MCF 10A (cell line): Measurements from ENCODE around the gene TTC16. TPM values are rescaled to one million over a fixed set of nuclear protein-coding genes. Genes with fewer than 3 reads are reported as not detected.

ENCODE experiments used
- BruUV-seq: library from RNA; stranded (reverse); fragments of 400-500 nt; replicated peaks from 2 replicates; lab custom pipeline; 2021; lab: Mats Ljungman, UMichigan
- CTCF ChIA-PET: fragments of 300-600 bp; sonication (Branson Sonifier 250); formaldehyde crosslinking; extraction: SDS; loops from one replicate; lab custom pipeline; 2021; ENCODE audit warnings: antibody characterized with exemption, inconsistent platforms; lab: Yijun Ruan, JAX
- POLR2A ChIA-PET: fragments of 300-600, 350-650 bp; sonication (Branson Sonifier 250); formaldehyde crosslinking; extraction: SDS; loops from one replicate; lab custom pipeline; 2020; ENCODE audit warnings: antibody characterized with exemption, inconsistent platforms; lab: Yijun Ruan, JAX
- DNase-seq: peaks from one replicate; pipeline ENCODE4 v3.0.0-alpha.2; 2018; ENCODE audit not compliant: unreplicated experiment
- H3K27ac Mint-ChIP-seq: one replicate; pipeline ENCODE4 v1.8.0; 2022; ENCODE audit warnings: mild to moderate bottlenecking, low read depth, mixed read lengths; ENCODE audit not compliant: unreplicated experiment
- H3K27me3 Mint-ChIP-seq: one replicate; pipeline ENCODE4 v1.8.0; 2022; ENCODE audit warnings: mixed read lengths; ENCODE audit not compliant: insufficient read depth, unreplicated experiment
- H3K36me3 Mint-ChIP-seq: one replicate; pipeline ENCODE4 v1.8.0; 2022; ENCODE audit warnings: mild to moderate bottlenecking, moderate library complexity, mixed read lengths; ENCODE audit not compliant: insufficient read depth, unreplicated experiment
- H3K4me1 Mint-ChIP-seq: one replicate; pipeline ENCODE4 v1.8.0; 2022; ENCODE audit warnings: mixed read lengths; ENCODE audit not compliant: insufficient read depth, unreplicated experiment
- H3K4me3 Mint-ChIP-seq: one replicate; pipeline ENCODE4 v1.8.0; 2022; ENCODE audit warnings: mild to moderate bottlenecking, moderate library complexity, mixed read lengths; ENCODE audit not compliant: unreplicated experiment
- H3K9me3 Mint-ChIP-seq: one replicate; pipeline ENCODE4 v1.8.0; 2022; ENCODE audit warnings: mixed read lengths; ENCODE audit not compliant: unreplicated experiment
- CTCF ChIP-seq: fragments of 200-600 bp; IDR thresholded peaks from one replicate; pipeline ENCODE4 v1.8.0; 2022; ENCODE audit warnings: antibody characterized with exemption, mild to moderate bottlenecking; ENCODE audit not compliant: unreplicated experiment
- intact Hi-C: fragments of 100-400 bp; cut with micrococcal nuclease; formaldehyde crosslinking; loops from 2 replicates; pipeline ENCODE4 v1.14.1; 2022
- total RNA-seq: library from RNA; stranded (reverse); gene quantifications from 2 replicates; pipeline ENCODE4 v1.2.3, GENCODE V29; 2022

Gene TTC16
- total RNA-seq, 1 experiment from 2014 or later, result 0.19 TPM

- Mint-ChIP-seq H3K27me3 (peaks cover 3% of the 10 kb centered on the region), H3K36me3 (no peaks in the 10 kb centered on the region), H3K4me1 (no peaks in the 10 kb centered on the region), H3K9me3 (no peaks in the 10 kb centered on the region), H3K4me3 (no peak overlapping the region), H3K27ac (no peak overlapping the region)
- intact Hi-C loops, result no loop called here
- TF ChIP-seq CTCF, result no peak
- DNase-seq, result no peak
- CTCF ChIA-PET, result interaction anchor here (0.9 to 1.3 kb wide), 3 partner anchors 42 to 179 kb away, joined by 3 to 6 read pairs (median 3); partner anchors contain the start of gene CDK9
- POLR2A ChIA-PET, result interaction anchor here (0.5 to 3.8 kb wide), 4 partner anchors 28 to 61 kb away, joined by 4 to 50 read pairs (median 13); partner anchors contain the start of gene FPGS
- BruUV-seq, result no TSS peak
These were observed 26.1 kb downstream of the TTC16 start for GRCh38 chr9:127741831-127742434.

GRCh38 chr9:127742435-127743088, 26.7 kb downstream of the TTC16 start:
- Mint-ChIP-seq H3K36me3 (no peaks in the 10 kb centered on the region), H3K27me3 (peaks cover 9% of the 10 kb centered on the region), H3K4me1 (no peaks in the 10 kb centered on the region), H3K27ac (no peak overlapping the region), H3K9me3 (no peaks in the 10 kb centered on the region), H3K4me3 (no peak overlapping the region)
- BruUV-seq, result no TSS peak
- ChIA-PET POLR2A (interaction anchor here (2.7 to 3.8 kb wide), 2 partner anchors 27 to 61 kb away, joined by 20 to 50 read pairs; partner anchors contain the start of gene FPGS), CTCF (interaction anchor here (0.9 to 1.3 kb wide), 3 partner anchors 41 to 178 kb away, joined by 3 to 6 read pairs (median 3); no protein-coding TSS in a partner anchor)
- TF ChIP-seq CTCF, result no peak
- DNase-seq, result no peak
- intact Hi-C loops, result no loop called here

GRCh38 chr9:127744398-127745110, 28.7 kb downstream of the TTC16 start:
- H3K27ac Mint-ChIP-seq, result no peak overlapping the region
- intact Hi-C loops, result no loop called here
- POLR2A ChIA-PET, result interaction anchor here (0.6 kb wide), 1 partner anchor 436 kb away, joined by 3 read pairs; no protein-coding TSS in a partner anchor
- no peak overlapping the region for H3K4me3 Mint-ChIP-seq
- H3K4me1 Mint-ChIP-seq, result no peaks in the 10 kb centered on the region
- TF ChIP-seq CTCF, result no peak
- CTCF ChIA-PET, result interaction anchor here (1.1 kb wide), 1 partner anchor 177 kb away, joined by 4 read pairs; no protein-coding TSS in a partner anchor
- no peaks in the 10 kb centered on the region for H3K9me3 Mint-ChIP-seq
- H3K27me3 Mint-ChIP-seq, result peaks cover 16% of the 10 kb centered on the region
- no TSS peak for BruUV-seq
- no peaks in the 10 kb centered on the region for H3K36me3 Mint-ChIP-seq
- no peak for DNase-seq
